Placental epithelial cell (primary cell): ENCODE results near the gene FAM236A. TPM values are rescaled to one million over a fixed set of nuclear protein-coding genes. Genes with fewer than 3 reads are reported as not detected.

Experiments
- total RNA-seq: library from RNA; depleted of rRNA; stranded (reverse); fragments of >200 nt; gene quantifications from 2 replicates; pipeline ENCODE4 v1.2.3, GENCODE V29; 2012

The FAM236A gene
- total RNA-seq: not detected in 2 replicates

GRCh38 chrX:72937906-72938305, at the start of gene FAM236A:
Gene FAM236A, plus strand, starts transcription at chrX:72938206. Its CDS starts 57 bp downstream, at chrX:72938263.

GRCh38 chrX:72912315-72912714, 25.7 kb upstream of the FAM236A start, which contains the start of gene FAM236C:
Gene FAM236C, plus strand, starts transcription at chrX:72912615. Its CDS starts 100 bp downstream, at chrX:72912715.

GRCh38 chrX:72943819-72944169, 5.8 kb downstream of the FAM236A start, which contains the start of gene DMRTC1:
Gene DMRTC1, minus strand, starts transcription at chrX:72943837. Its CDS starts 68,143 bp downstream, at chrX:72875694.

Other genes with a start within 250 kb of the FAM236A start
- 19.6 and 27.5 TPM in 2 replicates for gene PHKA1, start 223.9 kb upstream of the FAM236A start, total RNA-seq
- under 0.01 TPM in 1 of 2 replicates, not detected in the other for gene DMRTC1B, start 161.3 kb upstream of the FAM236A start, total RNA-seq
- not detected in 2 replicates for gene FAM236B, start 155.5 kb upstream of the FAM236A start, total RNA-seq
- not detected in 2 replicates for gene FAM236D, start 130.0 kb upstream of the FAM236A start, total RNA-seq
- not detected in 2 replicates for gene FAM236C, start 25.6 kb upstream of the FAM236A start, total RNA-seq
- not detected in 2 replicates for gene DMRTC1, start 5.6 kb downstream of the FAM236A start, total RNA-seq
- not detected in 2 replicates for gene PABPC1L2B, start 64.7 kb downstream of the FAM236A start, total RNA-seq
- not detected in 2 replicates for gene PABPC1L2A, start 141.3 kb downstream of the FAM236A start, total RNA-seq